Measurements from ENCODE around the gene FRMD4A. TPM values are rescaled to one million over a fixed set of nuclear protein-coding genes. Genes with fewer than 3 reads are reported as not detected.

The FRMD4A gene
- total RNA-seq, 1 experiment from 2014 or later, result 19.6 TPM

DNA sequence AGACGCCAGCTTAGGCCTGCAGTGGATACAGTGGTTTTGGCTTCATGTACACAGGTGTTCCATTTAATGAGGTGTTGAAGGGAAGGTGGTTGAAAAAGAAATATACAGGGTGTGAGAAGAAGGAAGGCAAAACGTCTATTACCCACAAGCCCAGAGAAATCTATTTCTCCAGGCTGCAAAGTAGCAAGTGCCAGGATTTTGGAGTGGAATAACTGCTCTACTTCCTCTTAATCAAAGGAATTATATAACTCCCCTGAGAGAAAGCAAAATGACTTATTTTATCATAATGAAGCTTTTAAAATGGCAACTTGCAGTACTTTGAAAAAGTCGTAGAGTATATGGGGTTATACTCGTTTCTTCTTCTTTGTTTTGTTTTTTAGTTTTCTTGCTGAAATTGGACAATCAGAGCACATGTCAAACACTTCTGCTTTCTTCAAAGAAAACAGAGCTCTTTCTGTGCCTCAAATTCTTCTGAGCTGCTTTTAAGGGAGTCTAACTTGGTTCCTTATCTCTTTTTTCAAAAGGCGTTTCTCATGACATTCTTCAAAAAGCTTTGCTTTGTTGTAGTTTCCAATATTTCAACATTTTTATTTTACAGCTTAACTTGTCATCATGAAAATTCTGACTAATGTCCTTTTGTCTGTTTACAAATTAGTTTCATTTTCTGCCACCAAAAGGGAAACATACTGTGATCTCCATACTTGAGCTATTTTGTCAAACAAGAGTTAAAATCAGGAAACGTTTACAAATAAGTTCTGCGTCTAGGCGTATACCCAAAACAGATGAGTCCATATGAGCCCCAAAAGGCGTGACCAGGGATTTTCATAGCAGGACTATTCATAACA lies 289.7 kb downstream of the FRMD4A start:
- DNase-seq, result no peak
- no peak for TF ChIP-seq CTCF (conservative IDR thresholded peaks at IDR 0.05)
- Histone ChIP-seq H3K18ac (ENCODE audit: insufficient read length, low read depth, low read length) (no peak overlapping the region), H3K4me2 (ENCODE audit: insufficient read depth, insufficient read length, low read length) (no peak overlapping the region), H2BK12ac (ENCODE audit: insufficient read length, low read depth, low read length) (no peak overlapping the region), H3K4ac (ENCODE audit: low read depth, low read length) (no peak overlapping the region), H3K56ac (ENCODE audit: insufficient read length, low read depth, low read length) (no peak overlapping the region), H2BK120ac (ENCODE audit: low read depth, low read length, poor library complexity, severe bottlenecking) (no peak overlapping the region), H2AK5ac (ENCODE audit: insufficient read length, low read length) (no peak overlapping the region), H2BK15ac (ENCODE audit: low read depth, low read length) (no peak overlapping the region), H4K8ac (replicated peaks; ENCODE audit: insufficient read length, low read depth, low read length) (no peak overlapping the region), H3T11ph (ENCODE audit: low read length) (no peak overlapping the region), H2BK20ac (ENCODE audit: low read depth, low read length, poor library complexity, severe bottlenecking) (no peak overlapping the region), H3K14ac (ENCODE audit: insufficient read depth, low read length) (no peak overlapping the region), H3K27me3 (ENCODE audit: insufficient read depth, low read length) (no peaks in the 10 kb centered on the region), H3K79me2 (ENCODE audit: insufficient read depth, low read length) (no peaks in the 10 kb centered on the region), H3K79me1 (ENCODE audit: insufficient read depth, low read depth, low read length, poor library complexity, severe bottlenecking) (no peaks in the 10 kb centered on the region), H3K9me3 (ENCODE audit: control insufficient read depth, low read depth, low read length) (no peaks in the 10 kb centered on the region), H4K20me1 (ENCODE audit: control insufficient read depth, insufficient read depth, insufficient read length) (no peaks in the 10 kb centered on the region), H2BK5ac (ENCODE audit: insufficient read length, low read length) (no peak overlapping the region), H3K4me1 (ENCODE audit: insufficient read depth, low read length) (no peaks in the 10 kb centered on the region), H3K23me2 (ENCODE audit: insufficient read length, low read depth, low read length, poor library complexity, severe bottlenecking) (no peaks in the 10 kb centered on the region), H4K5ac (ENCODE audit: insufficient read length, low read depth, low read length) (no peak overlapping the region), H3K23ac (ENCODE audit: insufficient read length, low read depth, low read length) (no peak overlapping the region), H4K91ac (ENCODE audit: insufficient read length, low read depth, low read length) (no peak overlapping the region), H3K27ac (ENCODE audit: insufficient read length, low read depth, low read length) (no peak overlapping the region), H2AFZ (ENCODE audit: low read length) (no peak overlapping the region), H3K9ac (ENCODE audit: extremely low read depth, insufficient read length, low read length) (no peak overlapping the region)
- Mint-ChIP-seq H3K36me3 (ENCODE audit: insufficient read depth in 1 of 3, low read depth in 3 of 3) (no peaks in the 10 kb centered on the region; a peak in 1 of 7 replicates), H3K4me3 (no peak overlapping the region), H3K27ac (no peak overlapping the region), H3K4me1 (peaks cover 3% of the 10 kb centered on the region in 2 experiments; a peak in 2 of 4 replicates), H3K9me3 (no peaks in the 10 kb centered on the region), H3K27me3 (ENCODE audit: low read depth) (no peaks in the 10 kb centered on the region)
- WGBS (ENCODE audit: extremely low coverage, insufficient read length, low lambda C conversion rate), result no CpG with 5 or more reads among the region's 9 CpGs

Data from H9 (cell line).